Mesenchymal stem cell (in vitro differentiated cells and primary cell): ENCODE results near the gene LRRC36.

ENCODE experiments used
- DNase-seq: peaks from one replicate; pipeline ENCODE4 v3.0.0-alpha.2; 2013
- H2AFZ ChIP-seq: one replicate; pipeline ENCODE4 v1.6.1; 2013; ENCODE audit warnings: low read depth, mild to moderate bottlenecking, control low read depth, inconsistent platforms, low read length, moderate library complexity
- H2AK5ac ChIP-seq: 2 replicates; pipeline ENCODE4 v1.6.1; 2013; ENCODE audit warnings: low read length, moderate library complexity, mild to moderate bottlenecking, inconsistent platforms; ENCODE audit not compliant: severe bottlenecking
- H2BK120ac ChIP-seq: one replicate; pipeline ENCODE4 v1.6.1; 2013; ENCODE audit warnings: low read depth, mild to moderate bottlenecking, inconsistent platforms, low read length, moderate library complexity
- H2BK12ac ChIP-seq, 2 experiments: one replicate each; pipeline ENCODE4 v1.6.1; 2013; ENCODE audit warnings: inconsistent platforms in 2 of 2, low read length in 2 of 2, mild to moderate bottlenecking in 2 of 2, moderate library complexity in 2 of 2, control low read depth in 1 of 2
- H2BK15ac ChIP-seq: one replicate; pipeline ENCODE4 v1.6.1; 2013; ENCODE audit warnings: mild to moderate bottlenecking, low read depth, inconsistent platforms; ENCODE audit not compliant: poor library complexity, severe bottlenecking
- H2BK5ac ChIP-seq: 2 replicates; pipeline ENCODE4 v1.6.1; 2013; ENCODE audit warnings: low read depth, mild to moderate bottlenecking, low read length, control low read depth, inconsistent platforms; ENCODE audit not compliant: poor library complexity, severe bottlenecking
- H3K14ac ChIP-seq, 2 experiments: one replicate each; pipeline ENCODE4 v1.6.1; 2013; ENCODE audit warnings: inconsistent platforms in 2 of 2, low read length in 2 of 2, control low read depth in 1 of 2, mild to moderate bottlenecking in 1 of 2, moderate library complexity in 1 of 2
- H3K18ac ChIP-seq, 2 experiments: one replicate each; pipeline ENCODE4 v1.6.1; 2013; ENCODE audit warnings: inconsistent platforms in 2 of 2, low read length in 2 of 2, control low read depth in 1 of 2, low read depth in 1 of 2, mild to moderate bottlenecking in 1 of 2
- H3K23ac ChIP-seq, 2 experiments: one replicate each; pipeline ENCODE4 v1.6.1; 2013; ENCODE audit warnings: inconsistent platforms in 2 of 2, low read length in 2 of 2, mild to moderate bottlenecking in 2 of 2, moderate library complexity in 2 of 2, control low read depth in 1 of 2
- H3K27ac ChIP-seq: 2 replicates; pipeline ENCODE4 v1.5.1; 2013; ENCODE audit warnings: mild to moderate bottlenecking, moderate library complexity, low read length, control low read depth, inconsistent platforms; ENCODE audit not compliant: poor library complexity, severe bottlenecking
- H3K27me3 ChIP-seq, 2 experiments: 2 replicates each; pipeline versions ENCODE4 v1.6.1 to v1.7.0; 2013; ENCODE audit warnings: low read length in 2 of 2, mild to moderate bottlenecking in 2 of 2, moderate library complexity in 2 of 2, control low read depth in 1 of 2, inconsistent platforms in 1 of 2; ENCODE audit not compliant: control insufficient read depth in 1 of 2, insufficient read depth in 1 of 2
- H3K36me3 ChIP-seq, 2 experiments: 2 replicates each; pipeline versions ENCODE4 v1.6.1 to v1.7.0; 2013; ENCODE audit warnings: low read length in 2 of 2, control low read depth in 1 of 2, inconsistent platforms in 1 of 2, low read depth in 1 of 2, mild to moderate bottlenecking in 1 of 2; ENCODE audit not compliant: insufficient read depth in 2 of 2, control insufficient read depth in 1 of 2
- H3K4ac ChIP-seq, 2 experiments: one replicate each; pipeline ENCODE4 v1.6.1; 2013; ENCODE audit warnings: inconsistent platforms in 2 of 2, low read length in 2 of 2, mild to moderate bottlenecking in 2 of 2, moderate library complexity in 2 of 2, control low read depth in 1 of 2, low read depth in 1 of 2
- H3K4me1 ChIP-seq: 2 replicates; pipeline ENCODE4 v1.6.1; 2013; ENCODE audit warnings: low read depth, low read length, control low read depth; ENCODE audit not compliant: control insufficient read depth, insufficient read depth
- H3K4me2 ChIP-seq: 2 replicates; pipeline ENCODE4 v1.6.1; 2013; ENCODE audit warnings: low read length, mild to moderate bottlenecking, inconsistent platforms; ENCODE audit not compliant: poor library complexity, severe bottlenecking
- H3K4me3 ChIP-seq, 2 experiments: 2 replicates each; pipeline versions ENCODE4 v1.5.1 to v1.7.0; 2013; ENCODE audit warnings: low read length in 2 of 2, mild to moderate bottlenecking in 2 of 2, control low read depth in 1 of 2, low read depth in 1 of 2; ENCODE audit not compliant: insufficient read depth in 1 of 2
- H3K79me1 ChIP-seq: replicated peaks from 2 replicates; pipeline ENCODE4 v1.6.1; 2013; ENCODE audit warnings: mild to moderate bottlenecking, control low read depth, low read length, inconsistent platforms; ENCODE audit not compliant: poor library complexity, severe bottlenecking
- H3K9ac ChIP-seq: 2 replicates; pipeline ENCODE4 v1.7.0; 2013; ENCODE audit warnings: mild to moderate bottlenecking, low read length, moderate library complexity
- H3K9me3 ChIP-seq: 2 replicates; pipeline ENCODE4 v1.7.0; 2013; ENCODE audit warnings: mild to moderate bottlenecking, low read length; ENCODE audit not compliant: control insufficient read depth
- H4K8ac ChIP-seq: one replicate; pipeline ENCODE4 v1.6.1; 2013; ENCODE audit warnings: inconsistent platforms, mild to moderate bottlenecking, low read length, moderate library complexity
- H4K91ac ChIP-seq: one replicate; pipeline ENCODE4 v1.6.1; 2013; ENCODE audit warnings: mild to moderate bottlenecking, low read length, inconsistent platforms
- whole genome bisulfite sequencing: methylation state at CpG from one replicate; pipeline ENCODE4 v1.1.7; 2013; ENCODE audit warnings: mixed read lengths; 5-methylcytosine and 5-hydroxymethylcytosine counted together

The LRRC36 gene

GRCh38 chr16:67403976-67404555 is 77.5 kb downstream of the LRRC36 start:
- no peaks in the 10 kb centered on the region for H3K9me3 ChIP-seq
- H2AK5ac ChIP-seq, result no peak overlapping the region
- no peak overlapping the region for H3K9ac ChIP-seq
- peaks cover 23% of the 10 kb centered on the region for H3K4me1 ChIP-seq
- H2BK5ac ChIP-seq, result no peak overlapping the region
- no peak overlapping the region for H3K18ac ChIP-seq
- peaks cover 0 to 33% of the 10 kb centered on the region in 2 experiments for H3K27me3 ChIP-seq
- WGBS, result 92% methylated on average over 12 of the region's 12 CpGs
- H3K23ac ChIP-seq, result no peak overlapping the region
- no peak overlapping the region for H3K4me2 ChIP-seq
- no peak overlapping the region for H4K8ac ChIP-seq
- H3K4me3 ChIP-seq, result no peak overlapping the region
- DNase-seq, result no peak
- no peak overlapping the region for H2AFZ ChIP-seq
- H2BK15ac ChIP-seq, result no peak overlapping the region
- H2BK12ac ChIP-seq, result no peak overlapping the region
- H3K27ac ChIP-seq, result no peak overlapping the region
- H3K4ac ChIP-seq, result no peak overlapping the region
- no peak overlapping the region for H3K14ac ChIP-seq
- H4K91ac ChIP-seq, result no peak overlapping the region
- H3K36me3 ChIP-seq, result peaks cover 0 to 4% of the 10 kb centered on the region in 2 experiments
- no peak overlapping the region for H2BK120ac ChIP-seq
- H3K79me1 ChIP-seq, result peaks cover 2% of the 10 kb centered on the region

- Histone ChIP-seq H2BK12ac (no peak overlapping the region), H3K4me1 (peaks cover 15% of the 10 kb centered on the region), H3K14ac (no peak overlapping the region), H3K36me3 (peaks cover 0 to 4% of the 10 kb centered on the region in 2 experiments), H2BK5ac (no peak overlapping the region), H3K9me3 (no peaks in the 10 kb centered on the region), H2AFZ (no peak overlapping the region), H3K4ac (no peak overlapping the region), H3K4me2 (no peak overlapping the region), H4K91ac (no peak overlapping the region), H3K27ac (no peak overlapping the region), H3K4me3 (no peak overlapping the region), H3K18ac (no peak overlapping the region), H4K8ac (no peak overlapping the region), H3K27me3 (peaks cover 0 to 26% of the 10 kb centered on the region in 2 experiments), H3K9ac (peak overlapping the region; percentile 87), H2AK5ac (no peak overlapping the region), H2BK15ac (no peak overlapping the region), H3K79me1 (peaks cover 4% of the 10 kb centered on the region), H3K23ac (no peak overlapping the region), H2BK120ac (no peak overlapping the region)
- WGBS, result 96% methylated on average over 5 of the region's 5 CpGs
- no peak for DNase-seq
These were observed 78.2 kb downstream of the LRRC36 start for GRCh38 chr16:67404740-67405226.

- H2BK15ac ChIP-seq, result no peak overlapping the region
- H2AK5ac ChIP-seq, result no peak overlapping the region
- H3K36me3 ChIP-seq, result peaks cover 0 to 4% of the 10 kb centered on the region in 2 experiments
These were observed 78.7 kb downstream of the LRRC36 start for GRCh38 chr16:67405336-67405735.

GRCh38 chr16:67406111-67406971 is 79.7 kb downstream of the LRRC36 start:
- Histone ChIP-seq H2BK12ac (no peak overlapping the region), H3K4me2 (no peak overlapping the region), H3K27me3 (peaks cover 0 to 11% of the 10 kb centered on the region in 2 experiments), H2AK5ac (no peak overlapping the region), H3K9me3 (no peaks in the 10 kb centered on the region), H3K79me1 (peaks cover 11% of the 10 kb centered on the region), H3K23ac (no peak overlapping the region), H3K36me3 (peaks cover 0 to 4% of the 10 kb centered on the region in 2 experiments), H4K8ac (peak overlapping the region; percentile 49), H2BK5ac (no peak overlapping the region), H3K4ac (no peak overlapping the region), H3K18ac (peak overlapping the region; percentile 9 to 19), H3K9ac (peak overlapping the region; percentile 87), H3K27ac (no peak overlapping the region), H3K4me3 (peak overlapping the region in 1 of 2 experiments; percentile 48), H2BK15ac (peak overlapping the region; percentile 12), H2BK120ac (no peak overlapping the region), H3K4me1 (peaks cover 17% of the 10 kb centered on the region), H4K91ac (no peak overlapping the region), H3K14ac (no peak overlapping the region), H2AFZ (no peak overlapping the region)
- DNase-seq, result peak; percentile 67
- WGBS, result 78% methylated on average over 15 of the region's 18 CpGs

More at GRCh38 chr16:67405336-67405735, 78.7 kb downstream of the LRRC36 start:
- Histone ChIP-seq H2BK12ac (no peak overlapping the region), H4K8ac (no peak overlapping the region), H3K79me1 (peaks cover 8% of the 10 kb centered on the region), H2BK5ac (no peak overlapping the region), H3K27ac (no peak overlapping the region), H3K4me1 (peaks cover 16% of the 10 kb centered on the region), H3K4me2 (no peak overlapping the region), H2BK120ac (no peak overlapping the region), H3K4ac (no peak overlapping the region), H3K9me3 (no peaks in the 10 kb centered on the region), H3K18ac (no peak overlapping the region), H3K9ac (peak overlapping the region; percentile 87), H3K4me3 (peak overlapping the region in 1 of 2 experiments; percentile 48), H3K14ac (no peak overlapping the region), H2AFZ (no peak overlapping the region), H3K27me3 (peaks cover 0 to 21% of the 10 kb centered on the region in 2 experiments), H3K23ac (no peak overlapping the region), H4K91ac (no peak overlapping the region)
- 93% methylated on average over 8 of the region's 8 CpGs for WGBS
- DNase-seq, result no peak
